Skin epidermis (tissue), 12 donors: ENCODE data around the gene ARFGAP1.
A peak's percentile ranks its signal among the peaks of the same experiment; 100 is the strongest.

Experiments used
- H3K27ac ChIP-seq, 21 experiments: fragments of 200-600 bp; sonication (generic) in 11 of 21; one replicate each; pipeline ENCODE4 v1.5.0; 2020; ENCODE audit warnings: mild to moderate bottlenecking in 3 of 21, inconsistent platforms in 2 of 21, moderate library complexity in 2 of 21
- H3K4me3 ChIP-seq, 7 experiments: fragments of 200-600 bp; sonication (generic) in 2 of 7; one replicate each; pipeline ENCODE4 v1.5.0; 2020; ENCODE audit warnings: inconsistent platforms in 2 of 7, mild to moderate bottlenecking in 2 of 7, moderate library complexity in 1 of 7

The ARFGAP1 gene

DNA sequence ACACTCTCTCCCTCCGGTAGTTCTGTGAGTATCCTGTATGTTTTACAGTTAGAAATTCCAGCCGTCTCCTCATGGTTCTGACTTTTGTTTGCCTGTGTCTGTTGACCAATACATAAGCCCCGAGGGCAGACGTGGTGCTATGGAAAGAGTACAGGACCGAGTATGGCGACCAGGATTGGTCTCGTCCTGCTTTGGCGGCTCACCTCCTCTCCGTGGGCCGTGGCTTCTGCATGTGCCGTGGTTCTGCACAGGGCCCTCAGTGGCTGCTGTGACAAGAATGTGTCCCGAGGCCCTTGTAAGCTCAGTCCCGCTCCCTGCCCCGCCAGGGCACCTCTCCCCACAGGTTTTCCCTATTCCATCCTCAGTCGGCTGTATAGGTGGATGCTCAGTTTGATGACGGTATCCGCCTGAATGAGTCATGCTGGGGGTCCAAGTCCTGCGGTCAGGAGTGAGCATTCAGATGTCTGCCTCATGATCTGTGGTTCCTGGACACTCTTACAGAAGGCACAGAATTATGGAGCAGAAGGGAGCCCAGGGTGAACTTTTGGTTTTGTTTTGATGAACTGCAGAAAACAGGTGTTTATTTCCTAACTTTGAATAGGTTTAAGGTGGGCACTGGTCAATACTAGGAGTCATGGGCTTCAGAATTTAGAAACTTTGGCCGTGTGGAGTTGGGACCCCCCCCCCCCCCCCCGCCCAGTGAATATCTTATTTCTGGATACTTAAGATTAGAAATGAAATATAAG, 1.2 kb downstream of the ARFGAP1 start:
- Histone ChIP-seq H3K4me3 (peak overlapping the region; percentile 66 to 100 (median 97)), H3K27ac (peak overlapping the region in 10 of 21 experiments; percentile 81 to 98 (median 93))

DNA sequence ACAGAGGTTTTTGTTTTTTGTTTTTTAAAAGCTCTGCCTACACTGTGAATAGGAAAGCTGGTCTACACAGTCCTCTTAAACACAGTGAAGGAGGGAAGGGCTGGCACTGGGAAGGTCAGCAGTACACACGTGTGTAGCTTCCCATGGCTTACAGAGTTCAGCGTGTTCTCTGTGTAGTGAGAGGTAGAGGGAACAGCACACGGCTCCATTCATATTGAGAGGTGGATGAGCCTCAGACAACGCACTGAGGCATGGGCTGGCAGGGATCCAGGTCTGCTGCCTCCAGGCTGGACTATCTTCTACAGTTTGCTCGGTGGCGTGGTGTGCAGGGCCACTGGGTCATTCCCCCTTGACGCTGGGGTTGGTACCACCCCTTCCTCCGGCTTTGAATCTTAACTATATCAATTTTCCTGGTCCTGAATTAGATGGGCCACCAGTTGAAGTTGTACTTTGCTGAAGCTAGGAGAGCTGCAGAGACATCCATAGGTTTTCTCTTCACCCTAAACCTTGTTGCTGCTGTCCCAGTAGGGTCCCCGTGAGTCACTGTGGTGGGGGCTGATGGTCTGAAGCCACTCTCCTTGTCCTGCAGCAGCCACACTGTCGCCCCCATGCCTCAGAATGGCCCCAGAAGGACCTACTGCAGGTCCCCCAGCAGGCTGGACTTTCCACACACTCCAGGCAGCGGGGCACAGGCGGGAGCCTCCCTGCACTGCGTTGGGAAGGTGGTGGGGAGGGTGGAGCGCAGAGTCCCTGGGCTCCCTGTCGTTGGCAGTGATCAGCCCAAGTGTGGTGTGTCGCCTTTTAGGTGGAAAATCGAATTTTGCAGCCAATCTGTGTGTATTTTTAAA, 2.0 kb downstream of the ARFGAP1 start:
- Histone ChIP-seq H3K4me3 (no peak overlapping the region), H3K27ac (peak overlapping the region in 1 of 21 experiments; percentile 29)

DNA sequence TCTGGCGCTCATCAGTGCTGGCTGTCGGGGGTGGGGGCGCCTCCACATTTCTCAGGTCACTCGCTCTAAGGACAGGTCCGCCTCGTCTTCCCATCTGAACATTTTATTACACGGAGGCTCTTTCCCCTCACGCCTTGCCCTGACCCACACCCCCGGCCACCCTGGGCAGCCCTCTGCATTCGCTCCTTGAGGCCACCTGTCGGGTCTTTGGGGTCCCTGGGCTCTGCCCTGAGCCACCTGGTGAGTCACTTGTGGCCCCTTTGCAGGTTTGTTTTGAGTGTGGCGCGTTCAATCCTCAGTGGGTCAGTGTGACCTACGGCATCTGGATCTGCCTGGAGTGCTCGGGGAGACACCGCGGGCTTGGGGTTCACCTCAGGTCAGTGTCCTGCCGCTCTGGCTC, 3.2 kb downstream of the ARFGAP1 start:
- H3K27ac ChIP-seq, result no peak overlapping the region
- no peak overlapping the region for H3K4me3 ChIP-seq

DNA sequence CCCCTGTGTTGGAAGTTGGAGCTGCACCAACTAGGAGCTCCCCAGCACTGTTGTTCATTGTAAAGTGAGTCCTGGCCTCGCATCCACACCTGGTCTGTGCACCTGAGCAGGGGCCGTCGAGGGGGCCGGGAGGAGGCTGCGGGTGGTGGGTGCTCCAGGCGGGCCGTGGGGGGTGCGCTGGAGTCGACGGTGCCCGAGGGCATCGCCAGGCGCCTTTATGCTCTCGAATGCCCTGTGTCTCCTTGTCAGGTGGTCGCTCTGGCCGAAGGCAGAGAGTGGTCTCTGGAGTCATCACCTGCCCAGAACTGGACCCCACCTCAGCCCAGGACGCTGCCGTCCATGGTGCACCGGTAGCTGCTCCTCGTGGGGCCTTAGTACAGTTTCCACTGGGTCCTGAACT, 4.3 kb downstream of the ARFGAP1 start:
- H3K27ac ChIP-seq, result no peak overlapping the region

DNA sequence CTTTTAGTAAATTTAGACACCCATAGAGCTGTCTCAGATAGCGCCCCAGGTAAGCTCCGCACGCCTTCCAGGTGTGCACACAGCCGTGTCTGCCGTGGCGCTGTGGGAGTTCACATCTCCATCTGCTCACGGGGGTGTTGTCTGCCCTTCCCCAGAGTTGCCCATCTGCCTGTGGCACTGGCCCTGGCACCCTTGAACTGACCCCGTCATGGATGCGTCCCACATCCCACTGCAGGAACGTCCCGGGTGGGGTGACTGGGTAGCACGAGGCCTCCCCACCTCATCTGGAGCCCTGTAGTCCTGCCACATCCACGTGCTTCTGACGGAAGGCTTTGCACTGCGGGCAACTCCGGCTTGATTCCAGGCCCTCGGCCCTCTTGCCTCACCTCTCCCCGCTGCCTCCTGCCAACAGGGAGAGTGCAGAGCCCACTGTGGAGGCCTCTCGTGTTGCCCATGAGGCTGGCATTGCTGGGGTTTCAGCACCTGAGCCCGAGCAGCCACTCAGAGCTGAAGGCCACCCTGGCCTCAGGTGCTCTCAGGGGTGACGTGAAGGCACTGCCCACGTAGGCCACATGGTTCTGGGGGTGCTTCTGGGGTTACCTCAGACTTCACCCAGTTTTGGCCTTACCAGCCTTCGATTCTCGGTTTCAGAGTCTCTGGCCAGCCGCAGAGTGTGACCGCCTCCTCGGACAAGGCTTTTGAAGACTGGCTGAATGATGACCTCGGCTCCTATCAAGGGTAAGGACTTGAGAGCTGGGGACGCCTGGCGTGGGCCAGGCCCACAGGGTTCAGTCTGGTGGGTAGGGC, 5.1 kb downstream of the ARFGAP1 start:
- Histone ChIP-seq H3K4me3 (no peak overlapping the region), H3K27ac (no peak overlapping the region)

More for the DNA sequence above, 4.3 kb downstream of the ARFGAP1 start:
- H3K4me3 ChIP-seq, result no peak overlapping the region

DNA sequence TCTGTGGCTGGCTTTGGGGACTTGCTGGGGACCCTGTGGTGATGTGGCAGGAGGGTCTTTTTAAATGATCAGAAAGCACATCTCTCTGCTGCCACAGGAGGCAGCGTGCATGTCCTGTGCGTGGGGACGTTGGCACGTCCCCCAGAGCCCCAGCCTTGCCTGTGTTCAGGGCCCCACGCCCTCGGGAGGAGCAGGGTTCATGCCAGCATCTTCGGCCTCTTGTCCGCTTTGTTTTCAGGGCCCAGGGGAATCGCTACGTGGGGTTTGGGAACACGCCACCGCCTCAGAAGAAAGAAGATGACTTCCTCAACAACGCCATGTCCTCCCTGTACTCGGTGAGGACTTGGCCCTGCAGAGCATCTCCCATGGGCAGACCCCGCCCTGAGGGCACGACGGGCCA, 6.0 kb downstream of the ARFGAP1 start:
- Histone ChIP-seq H3K27ac (no peak overlapping the region), H3K4me3 (no peak overlapping the region)

DNA sequence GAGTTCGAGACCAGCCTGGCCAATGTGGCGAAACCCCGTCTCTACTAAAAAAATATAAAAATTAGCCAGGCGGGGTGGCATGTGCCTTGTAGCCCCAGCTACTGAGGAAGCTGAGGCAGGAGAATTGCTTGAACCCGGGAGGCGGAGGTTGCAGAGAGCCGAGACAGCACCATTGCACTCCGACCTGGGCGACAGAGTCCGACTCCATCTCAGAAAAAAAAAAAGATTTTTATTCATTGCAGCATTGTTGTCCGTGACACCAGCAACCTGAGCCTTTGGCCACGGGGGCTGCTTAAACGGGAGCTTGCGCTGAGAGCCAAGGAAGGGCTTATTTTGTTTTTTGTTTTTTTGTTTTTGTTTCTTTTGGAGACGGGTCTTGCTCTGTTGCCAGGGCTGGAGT, 7.3 kb downstream of the ARFGAP1 start:
- Histone ChIP-seq H3K27ac (no peak overlapping the region), H3K4me3 (no peak overlapping the region)

DNA sequence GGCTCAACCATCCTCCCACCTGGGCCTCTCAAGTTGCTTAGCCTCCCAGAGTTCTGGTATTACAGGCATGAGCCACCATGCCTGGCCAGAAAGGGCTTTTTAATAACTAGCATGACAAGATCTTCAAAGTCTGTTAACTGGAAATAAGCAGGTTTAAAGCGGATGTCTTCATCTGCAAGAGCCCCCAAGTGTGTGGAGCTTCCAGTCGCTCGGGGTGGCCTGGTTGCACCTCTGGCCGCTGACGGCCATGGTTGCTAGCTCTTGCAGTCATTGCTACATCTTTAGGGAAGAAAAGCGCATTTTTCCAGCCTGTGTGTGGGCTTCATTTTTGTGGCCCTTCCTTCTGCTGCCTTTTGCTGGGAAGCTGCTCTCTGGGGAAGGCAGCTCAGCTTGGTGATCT, 7.8 kb downstream of the ARFGAP1 start:
- H3K4me3 ChIP-seq, result no peak overlapping the region
- no peak overlapping the region for H3K27ac ChIP-seq

DNA sequence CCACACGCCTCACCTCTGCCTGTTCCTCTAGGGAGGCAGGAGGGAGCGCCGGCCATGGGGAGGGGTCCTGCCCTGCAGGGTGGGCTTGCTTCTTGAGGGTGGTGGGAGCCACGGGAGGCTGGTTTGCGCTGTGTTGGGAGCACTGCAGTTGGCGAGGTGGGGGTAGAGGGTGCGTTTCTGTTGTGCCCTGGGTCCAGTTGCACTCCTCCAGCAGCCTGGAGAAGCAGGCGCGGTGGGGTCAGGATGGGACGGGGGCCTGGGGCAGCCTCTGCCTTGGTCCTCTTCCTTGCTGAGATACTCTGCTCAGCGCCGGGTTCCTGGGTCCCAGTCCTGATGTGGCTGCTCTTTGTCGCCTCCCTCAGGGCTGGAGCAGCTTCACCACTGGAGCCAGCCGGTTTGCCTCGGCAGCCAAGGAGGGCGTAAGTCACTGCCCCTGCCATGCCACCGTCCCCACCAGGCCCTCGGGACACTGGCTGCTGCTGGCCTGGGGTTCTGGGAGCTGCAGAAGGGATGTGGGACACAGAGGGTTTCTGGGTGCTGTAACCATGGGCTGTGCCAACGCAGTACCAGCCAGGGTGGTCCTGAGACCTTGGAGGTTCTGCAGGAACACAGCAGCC, 8.4 kb downstream of the ARFGAP1 start:
- H3K27ac ChIP-seq, result no peak overlapping the region
- H3K4me3 ChIP-seq, result no peak overlapping the region

DNA sequence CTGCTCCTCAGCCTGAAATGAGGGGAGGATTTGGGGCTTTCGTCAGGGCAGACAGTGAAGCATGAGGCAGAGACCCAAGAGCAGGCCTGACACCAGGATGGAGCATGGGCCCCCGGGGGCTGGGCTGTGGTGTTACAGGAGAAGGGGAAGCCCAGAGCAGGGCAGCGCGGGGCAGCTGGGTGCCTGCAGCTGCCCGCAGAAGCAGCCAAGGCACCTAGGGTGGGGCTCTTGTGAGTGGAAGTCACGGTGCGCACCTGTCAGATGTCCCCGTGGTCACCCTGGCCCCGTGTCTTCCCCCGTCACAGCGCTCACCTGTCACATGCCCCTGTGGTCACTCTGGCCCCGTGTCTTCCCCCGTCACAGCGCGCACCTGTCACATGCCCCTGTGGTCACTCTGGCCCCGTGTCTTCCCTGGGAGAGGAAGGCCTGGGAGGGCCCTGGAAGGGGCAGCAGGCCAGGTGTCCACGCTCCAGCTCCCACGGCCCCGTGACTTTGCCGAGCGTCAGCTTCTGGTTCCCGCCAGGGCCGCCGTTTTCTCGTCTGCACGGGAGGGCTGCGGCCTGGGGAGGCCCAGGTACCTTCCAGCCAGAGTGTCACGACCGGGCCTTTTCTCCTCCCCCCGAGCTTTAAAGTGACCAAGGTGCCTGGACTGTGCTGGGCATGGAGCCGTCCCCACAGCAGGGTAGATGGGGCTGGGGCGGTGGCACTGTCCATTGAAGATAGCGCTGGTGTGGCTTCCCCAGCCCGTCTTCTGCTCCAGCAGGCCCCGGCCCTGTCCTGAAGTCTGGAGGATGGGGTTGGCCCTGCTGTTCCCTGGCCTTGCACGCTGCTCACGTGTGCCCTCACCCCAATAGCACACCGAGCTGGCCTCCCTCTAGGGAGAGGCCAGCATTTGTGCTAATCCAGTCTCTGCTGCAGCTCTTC, 9.4 kb downstream of the ARFGAP1 start:
- Histone ChIP-seq H3K27ac (no peak overlapping the region), H3K4me3 (no peak overlapping the region)

DNA sequence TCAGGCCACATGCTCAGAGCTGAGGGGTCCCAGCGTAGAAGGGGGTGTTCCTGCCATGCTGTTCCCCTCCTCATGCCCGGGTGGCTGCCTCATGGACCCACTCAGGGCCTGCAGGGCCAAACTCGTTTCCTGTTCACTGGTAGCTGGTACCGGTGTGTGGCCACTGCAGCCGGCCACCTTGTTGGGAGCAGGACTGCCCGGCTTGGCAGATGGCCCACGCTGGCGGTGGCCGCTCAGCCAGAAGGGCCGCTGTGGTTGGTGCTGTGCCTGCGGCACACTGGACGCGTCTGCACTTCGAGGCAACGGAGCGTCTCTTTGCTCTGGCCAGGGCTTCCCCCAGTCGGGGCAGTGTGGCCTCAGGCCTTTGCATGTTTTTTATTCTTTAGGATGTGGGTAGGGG, 10.3 kb downstream of the ARFGAP1 start:
- no peak overlapping the region for H3K27ac ChIP-seq
- no peak overlapping the region for H3K4me3 ChIP-seq

DNA sequence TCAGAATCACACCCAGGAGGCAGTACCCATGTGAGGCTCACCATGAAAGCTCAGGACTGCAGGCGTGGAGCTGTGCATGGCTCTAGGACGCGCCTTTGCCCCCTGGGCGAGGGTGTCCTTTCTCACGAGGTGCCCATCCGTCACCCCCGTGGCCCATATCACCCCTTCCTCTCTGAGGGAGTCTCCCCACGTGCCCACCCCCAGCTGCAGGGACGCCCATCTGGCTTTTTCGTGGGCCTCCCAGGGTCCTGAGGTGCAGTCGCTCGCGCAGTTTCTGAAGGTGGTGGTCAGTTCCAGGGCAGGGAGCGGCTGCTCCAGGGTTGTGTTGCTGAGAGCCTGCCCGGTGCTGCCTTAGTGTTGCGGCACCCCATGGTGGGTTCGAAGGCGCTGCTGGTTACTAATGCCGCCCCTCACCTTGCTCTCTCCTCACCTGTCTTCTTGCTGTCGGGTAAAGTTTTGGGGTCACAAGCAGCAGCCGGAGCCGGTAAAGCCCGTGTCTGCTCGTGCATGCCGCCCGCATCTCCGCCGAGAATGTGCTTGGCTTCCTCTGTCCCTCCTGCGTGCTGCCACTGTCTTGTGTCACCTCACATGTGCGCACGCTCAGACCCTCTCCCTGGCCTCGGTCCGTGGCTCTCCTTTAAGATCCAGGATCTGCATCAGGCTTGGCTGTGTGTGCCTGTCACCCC, 10.9 kb downstream of the ARFGAP1 start:
- Histone ChIP-seq H3K4me3 (peak overlapping the region in 1 of 7 experiments; percentile 18), H3K27ac (no peak overlapping the region)

DNA sequence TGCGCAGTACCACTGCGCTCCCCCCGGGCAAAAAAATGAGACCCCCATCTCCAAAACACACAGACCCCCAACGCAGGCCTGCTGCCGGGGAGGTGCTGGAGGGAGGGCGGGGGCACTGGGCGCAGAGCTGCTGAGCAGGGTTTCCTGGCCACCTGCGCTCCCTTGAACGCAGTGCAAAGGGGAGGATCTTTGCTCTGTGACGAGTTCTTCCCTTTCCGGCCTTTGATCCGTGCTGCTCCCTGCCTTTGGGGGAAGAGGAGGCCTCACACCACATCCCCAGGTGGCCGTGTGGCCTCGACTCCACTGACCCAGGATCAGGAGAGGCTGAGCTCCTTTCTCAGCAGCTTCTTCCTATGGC, 11.4 kb downstream of the ARFGAP1 start:
- H3K4me3 ChIP-seq, result peak overlapping the region in 1 of 7 experiments; percentile 18
- H3K27ac ChIP-seq, result peak overlapping the region in 3 of 21 experiments; percentile 35 to 45 (median 37)

DNA sequence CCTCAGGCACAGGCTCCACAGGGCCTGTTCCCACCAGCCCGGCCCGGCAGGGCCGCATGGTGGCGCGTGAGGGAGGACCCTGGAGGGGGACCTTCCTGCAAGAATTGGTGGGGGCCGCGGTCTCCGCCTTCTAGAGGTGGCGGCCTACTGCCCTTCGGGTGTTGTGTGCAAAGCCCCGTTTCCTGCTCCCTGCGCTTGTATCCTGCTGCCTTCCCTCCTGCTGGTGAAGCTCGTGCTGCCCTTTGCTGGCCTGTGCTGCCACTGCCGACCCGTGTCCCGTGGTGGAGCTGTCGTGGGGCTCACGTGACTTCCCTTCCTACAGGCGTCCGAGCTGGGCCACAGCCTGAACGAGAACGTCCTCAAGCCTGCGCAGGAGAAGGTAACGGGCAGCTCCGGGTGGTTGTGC, 11.9 kb downstream of the ARFGAP1 start:
- peak overlapping the region in 1 of 7 experiments; percentile 18 for H3K4me3 ChIP-seq
- H3K27ac ChIP-seq, result peak overlapping the region in 4 of 21 experiments; percentile 35 to 45 (median 37)

DNA sequence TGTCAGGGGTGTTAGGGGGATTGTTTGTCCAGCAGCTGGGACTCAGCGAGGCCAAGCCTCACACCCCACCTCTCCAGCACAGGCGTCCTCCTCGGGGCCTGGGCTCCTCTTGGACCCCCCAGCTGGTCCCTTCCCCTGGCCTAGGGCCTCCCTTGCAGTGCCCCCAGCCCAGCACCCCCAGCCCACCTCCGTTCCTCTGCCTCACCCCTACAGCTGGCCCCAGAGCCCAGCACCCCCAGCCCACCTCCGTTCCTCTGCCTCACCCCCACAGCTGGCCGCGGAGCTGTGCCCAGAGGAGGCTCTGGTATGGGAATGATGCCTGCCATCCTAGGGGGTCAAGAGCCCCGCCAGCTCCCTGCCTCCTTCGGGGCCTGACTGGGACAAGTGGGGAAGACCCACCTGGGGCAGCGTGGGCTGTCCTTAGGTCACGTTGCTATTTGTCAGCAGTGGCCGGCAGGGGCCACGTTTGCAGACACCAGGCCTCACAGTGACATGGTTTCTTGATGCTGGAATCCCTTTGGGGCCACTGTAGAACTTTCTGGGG, 12.4 kb downstream of the ARFGAP1 start:
- no peak overlapping the region for H3K4me3 ChIP-seq
- peak overlapping the region in 3 of 21 experiments; percentile 22 to 45 (median 37) for H3K27ac ChIP-seq

DNA sequence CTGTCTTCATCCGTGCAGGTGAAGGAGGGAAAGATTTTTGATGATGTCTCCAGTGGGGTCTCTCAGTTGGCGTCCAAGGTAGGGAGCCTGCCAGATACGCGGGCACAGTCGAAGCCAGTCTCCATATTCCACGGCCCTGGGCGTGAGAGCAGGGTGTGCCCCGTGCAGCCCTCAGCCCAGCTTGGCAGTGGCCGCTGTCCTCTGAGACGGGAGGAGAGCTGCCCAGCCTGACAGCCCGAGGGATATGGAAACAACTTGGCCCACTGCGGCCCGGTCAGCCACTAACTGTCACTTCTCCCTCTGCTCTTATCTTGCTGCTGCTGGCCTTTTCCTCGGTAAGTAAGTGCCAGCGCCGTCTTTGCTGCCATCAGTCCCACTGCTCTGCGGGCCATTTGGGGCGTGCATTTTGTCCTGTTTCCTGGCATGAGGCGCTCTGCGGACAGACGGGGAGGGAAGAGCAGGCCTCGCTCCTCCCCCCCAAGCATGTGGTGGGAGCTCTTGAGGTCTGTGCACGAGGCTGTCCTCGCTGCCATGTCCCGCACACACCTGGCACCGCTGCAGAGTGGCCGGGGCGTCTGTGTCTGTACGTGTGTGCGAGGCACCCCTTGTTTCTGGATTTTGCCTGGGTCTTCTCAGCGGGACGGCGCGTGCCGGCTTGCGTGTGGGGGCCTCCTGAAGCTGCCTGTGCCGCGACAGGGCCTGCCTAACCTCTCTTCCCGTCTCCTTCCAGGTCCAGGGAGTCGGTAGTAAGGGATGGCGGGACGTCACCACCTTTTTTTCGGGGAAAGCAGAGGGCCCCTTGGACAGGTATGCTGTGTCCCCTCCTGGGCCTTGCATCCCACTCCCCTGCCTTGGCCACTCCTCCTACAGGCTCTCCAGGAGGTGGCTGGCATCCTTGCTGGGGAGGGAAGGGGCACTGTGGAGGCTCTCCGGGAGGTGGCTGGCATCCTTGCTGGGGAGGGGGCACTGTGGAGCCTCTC, 13.3 kb downstream of the ARFGAP1 start:
- H3K4me3 ChIP-seq, result no peak overlapping the region

More for the DNA sequence above, 13.3 kb downstream of the ARFGAP1 start:
- no peak overlapping the region for H3K27ac ChIP-seq
